Measurements from ENCODE around the gene ERCC5. TPM values are rescaled to one million over a fixed set of nuclear protein-coding genes. Genes with fewer than 3 reads are reported as not detected.

The ERCC5 gene
- total RNA-seq, 1 donor from 2014 or later: 48.9 TPM

- Mint-ChIP-seq H3K27ac (ENCODE audit: unreplicated experiment) (no peak overlapping the region), H3K4me1 (ENCODE audit: unreplicated experiment) (peaks cover 8% of the 10 kb centered on the region), H3K4me3 (ENCODE audit: unreplicated experiment) (no peak overlapping the region), H3K27me3 (ENCODE audit: unreplicated experiment) (no peaks in the 10 kb centered on the region), H3K9me3 (ENCODE audit: unreplicated experiment) (peaks cover 3% of the 10 kb centered on the region), H3K36me3 (ENCODE audit: unreplicated experiment) (peaks cover 48% of the 10 kb centered on the region)
- TF ChIP-seq CTCF (IDR thresholded peaks at IDR 0.05): no peak
- no peak for DNase-seq (ENCODE audit: extremely low spot score, unreplicated experiment)
These were observed 30.0 kb upstream of the ERCC5 start for GRCh38 chr13:102815788-102816187.

GRCh38 chr13:102816708-102817107 is 29.1 kb upstream of the ERCC5 start:
- Mint-ChIP-seq H3K36me3 (ENCODE audit: unreplicated experiment) (peaks cover 42% of the 10 kb centered on the region), H3K9me3 (ENCODE audit: unreplicated experiment) (peaks cover 3% of the 10 kb centered on the region), H3K27me3 (ENCODE audit: unreplicated experiment) (no peaks in the 10 kb centered on the region), H3K4me1 (ENCODE audit: unreplicated experiment) (peaks cover 8% of the 10 kb centered on the region), H3K4me3 (ENCODE audit: unreplicated experiment) (no peak overlapping the region), H3K27ac (ENCODE audit: unreplicated experiment) (no peak overlapping the region)
- no peak for DNase-seq (ENCODE audit: extremely low spot score, unreplicated experiment)
- TF ChIP-seq CTCF (IDR thresholded peaks at IDR 0.05): no peak

- Mint-ChIP-seq H3K27ac (ENCODE audit: unreplicated experiment) (no peak overlapping the region), H3K4me1 (ENCODE audit: unreplicated experiment) (peaks cover 8% of the 10 kb centered on the region), H3K27me3 (ENCODE audit: unreplicated experiment) (no peaks in the 10 kb centered on the region), H3K4me3 (ENCODE audit: unreplicated experiment) (no peak overlapping the region), H3K36me3 (ENCODE audit: unreplicated experiment) (peaks cover 42% of the 10 kb centered on the region), H3K9me3 (ENCODE audit: unreplicated experiment) (no peaks in the 10 kb centered on the region)
- TF ChIP-seq CTCF (IDR thresholded peaks at IDR 0.05): no peak
- no peak for DNase-seq (ENCODE audit: extremely low spot score, unreplicated experiment)
These were observed 28.6 kb upstream of the ERCC5 start for GRCh38 chr13:102817241-102817640.

GRCh38 chr13:102817907-102818306 is 27.9 kb upstream of the ERCC5 start:
- Mint-ChIP-seq H3K9me3 (ENCODE audit: unreplicated experiment) (peaks cover under 1% of the 10 kb centered on the region), H3K27me3 (ENCODE audit: unreplicated experiment) (no peaks in the 10 kb centered on the region), H3K4me3 (ENCODE audit: unreplicated experiment) (no peak overlapping the region), H3K27ac (ENCODE audit: unreplicated experiment) (no peak overlapping the region), H3K36me3 (ENCODE audit: unreplicated experiment) (peaks cover 45% of the 10 kb centered on the region), H3K4me1 (ENCODE audit: unreplicated experiment) (peaks cover 6% of the 10 kb centered on the region)
- DNase-seq (ENCODE audit: extremely low spot score, unreplicated experiment): no peak
- TF ChIP-seq CTCF (IDR thresholded peaks at IDR 0.05): no peak

GRCh38 chr13:102825400-102825799 is 20.4 kb upstream of the ERCC5 start:
- no peak for TF ChIP-seq CTCF (IDR thresholded peaks at IDR 0.05)
- H3K9me3 Mint-ChIP-seq (ENCODE audit: unreplicated experiment): peaks cover 6% of the 10 kb centered on the region

More at GRCh38 chr13:102825400-102825799, 20.4 kb upstream of the ERCC5 start:
- Mint-ChIP-seq H3K27me3 (ENCODE audit: unreplicated experiment) (no peaks in the 10 kb centered on the region), H3K36me3 (ENCODE audit: unreplicated experiment) (peaks cover 41% of the 10 kb centered on the region), H3K4me3 (ENCODE audit: unreplicated experiment) (no peak overlapping the region), H3K4me1 (ENCODE audit: unreplicated experiment) (peaks cover 13% of the 10 kb centered on the region), H3K27ac (ENCODE audit: unreplicated experiment) (no peak overlapping the region)
- no peak for DNase-seq (ENCODE audit: extremely low spot score, unreplicated experiment)
